ENCODE measurements around the gene RNF223.

RNF223 gene

DNA sequence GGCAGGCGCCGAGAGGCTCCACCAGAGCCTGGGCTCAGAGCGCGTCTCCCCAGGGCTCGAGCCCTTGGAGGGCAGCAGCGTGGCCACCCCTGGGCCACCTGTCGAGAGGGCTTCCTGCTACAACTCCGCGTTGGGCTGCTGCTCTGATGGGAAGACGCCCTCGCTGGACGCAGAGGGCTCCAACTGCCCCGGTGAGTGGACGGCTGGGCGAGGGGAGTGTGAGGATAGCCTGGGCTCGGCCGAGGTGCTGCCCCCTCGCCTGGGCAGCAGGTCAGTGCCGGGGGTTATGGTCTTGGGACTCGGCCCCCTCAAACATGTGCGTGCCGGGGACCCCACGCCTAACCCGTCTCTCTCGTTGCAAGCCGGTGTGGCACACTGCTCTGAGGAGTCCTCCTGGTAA lies 27.3 kb downstream of the RNF223 start:
- no peak overlapping the region for H3K4me3 ChIP-seq
- peaks cover 7 to 79% (median 36%) of the 10 kb centered on the region in 11 experiments; a peak in 18 of 22 replicates for H3K36me3 ChIP-seq
- H3K9ac ChIP-seq = no peak overlapping the region
- H3K4me2 ChIP-seq = no peak overlapping the region
- no peak for TF ChIP-seq Cebpa-rat (IDR thresholded peaks at IDR 0.05)
- no peaks in the 10 kb centered on the region for H3K9me3 ChIP-seq (replicated peaks in 1 of 11)
- H3K4me1 ChIP-seq = peaks cover 0 to 8% (median 6%) of the 10 kb centered on the region in 10 experiments; a peak in 9 of 20 replicates
- H3K27ac ChIP-seq = no peak overlapping the region
- no peaks in the 10 kb centered on the region for H3K27me3 ChIP-seq
- H4K20me1 ChIP-seq = peaks cover 0 to 73% (median 14%) of the 10 kb centered on the region in 11 experiments; a peak in 13 of 22 replicates

DNA sequence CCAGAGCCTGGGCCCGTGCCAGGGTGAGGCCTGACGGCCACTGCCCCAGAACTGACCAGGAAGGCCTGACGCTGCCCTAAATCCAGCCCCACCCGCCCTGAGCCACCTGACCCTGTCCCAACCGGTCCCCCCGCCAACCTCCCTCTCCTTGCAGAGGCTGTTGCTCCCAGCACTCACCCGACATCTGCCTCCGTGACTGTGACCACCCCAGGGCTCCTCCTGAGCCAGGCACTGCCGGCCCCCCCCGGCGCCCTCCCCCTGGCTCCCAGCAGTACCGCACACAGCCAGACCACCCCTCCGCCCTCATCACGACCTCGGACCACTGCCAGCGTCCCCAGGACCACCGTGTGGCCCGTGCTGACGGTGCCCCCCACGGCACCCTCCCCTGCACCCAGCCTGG lies 27.9 kb downstream of the RNF223 start:
- Histone ChIP-seq H3K27me3 (no peaks in the 10 kb centered on the region), H3K36me3 (peaks cover 7 to 79% (median 31%) of the 10 kb centered on the region in 11 experiments; a peak in 14 of 22 replicates), H3K9ac (no peak overlapping the region), H3K4me3 (no peak overlapping the region), H3K9me3 (replicated peaks in 1 of 11) (no peaks in the 10 kb centered on the region), H3K4me2 (no peak overlapping the region), H4K20me1 (peaks cover 0 to 73% (median 20%) of the 10 kb centered on the region in 11 experiments; a peak in 15 of 22 replicates), H3K4me1 (peaks cover 0 to 9% (median 6%) of the 10 kb centered on the region in 10 experiments; a peak in 10 of 20 replicates), H3K27ac (no peak overlapping the region)
- no peak for TF ChIP-seq Cebpa-rat (IDR thresholded peaks at IDR 0.05)

DNA sequence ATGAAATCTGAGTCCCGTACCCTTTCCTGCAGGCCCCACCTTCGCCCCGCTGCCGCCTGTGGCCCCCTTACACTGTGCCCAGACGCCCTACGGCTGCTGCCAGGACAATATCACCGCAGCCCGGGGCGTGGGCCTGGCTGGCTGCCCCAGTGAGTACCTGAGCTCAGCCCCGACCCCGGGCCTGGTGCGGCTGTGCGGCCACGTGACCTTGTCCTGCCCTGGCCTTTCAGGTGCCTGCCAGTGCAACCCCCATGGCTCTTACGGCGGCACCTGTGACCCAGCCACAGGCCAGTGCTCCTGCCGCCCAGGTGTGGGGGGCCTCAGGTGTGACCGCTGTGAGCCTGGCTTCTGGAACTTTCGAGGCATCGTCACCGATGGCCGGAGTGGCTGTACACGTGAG lies 29.0 kb downstream of the RNF223 start:
- H3K27ac ChIP-seq = no peak overlapping the region
- H3K27me3 ChIP-seq = peaks cover 4 to 5% (median 5%) of the 10 kb centered on the region in 11 experiments; a peak in 18 of 22 replicates
- H3K4me3 ChIP-seq = no peak overlapping the region
- peaks cover 4 to 10% (median 5%) of the 10 kb centered on the region in 10 experiments for H3K4me1 ChIP-seq
- H3K9ac ChIP-seq = no peak overlapping the region
- H3K4me2 ChIP-seq = no peak overlapping the region
- peaks cover 7 to 71% (median 30%) of the 10 kb centered on the region in 11 experiments; a peak in 13 of 22 replicates for H3K36me3 ChIP-seq
- TF ChIP-seq Cebpa-rat (IDR thresholded peaks at IDR 0.05) = no peak
- peaks cover 5 to 72% (median 26%) of the 10 kb centered on the region in 11 experiments; a peak in 20 of 22 replicates for H4K20me1 ChIP-seq
- H3K9me3 ChIP-seq (replicated peaks in 1 of 11) = no peaks in the 10 kb centered on the region

DNA sequence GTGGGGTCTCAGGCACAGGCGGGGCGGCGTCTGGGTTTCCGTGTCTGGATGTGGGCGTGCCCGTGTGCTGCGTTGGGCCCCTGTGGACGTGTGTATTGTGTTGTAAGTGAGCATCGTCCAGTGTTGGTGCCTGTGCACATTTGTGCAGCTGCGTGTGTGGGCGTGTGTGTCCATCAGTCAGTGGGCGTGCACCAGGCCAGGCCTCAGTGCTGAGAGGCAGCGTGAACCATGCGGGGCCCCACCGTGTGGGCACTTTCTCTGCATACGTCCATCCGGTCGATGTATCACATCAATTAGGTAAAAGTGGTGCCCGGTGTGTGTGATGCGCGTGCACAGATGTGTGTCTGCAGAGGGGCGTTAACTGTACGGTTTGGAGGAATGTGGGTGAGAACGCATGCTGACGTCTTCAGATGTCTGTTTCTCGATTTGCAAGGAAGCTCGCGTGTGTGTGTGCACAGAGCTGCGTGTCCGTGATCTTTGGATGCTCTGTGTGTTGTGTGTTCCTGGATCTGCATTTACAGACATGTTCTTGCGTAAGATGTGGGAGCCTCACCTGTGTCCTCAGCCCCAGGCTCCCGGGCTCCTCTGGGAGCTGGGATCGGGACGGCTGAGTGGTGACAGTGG lies 29.5 kb downstream of the RNF223 start:
- no peak overlapping the region for H3K4me2 ChIP-seq
- peaks cover 10 to 76% (median 32%) of the 10 kb centered on the region in 11 experiments; a peak in 20 of 22 replicates for H4K20me1 ChIP-seq
- H3K4me3 ChIP-seq = no peak overlapping the region
- H3K9me3 ChIP-seq (replicated peaks in 1 of 11) = no peaks in the 10 kb centered on the region
- peaks cover 7 to 69% (median 30%) of the 10 kb centered on the region in 11 experiments; a peak in 13 of 22 replicates for H3K36me3 ChIP-seq
- peaks cover 8 to 11% (median 10%) of the 10 kb centered on the region in 11 experiments; a peak in 18 of 22 replicates for H3K27me3 ChIP-seq
- peaks cover 10 to 16% (median 11%) of the 10 kb centered on the region in 10 experiments for H3K4me1 ChIP-seq
- TF ChIP-seq Cebpa-rat (IDR thresholded peaks at IDR 0.05) = 0 out of 22 replicates have a peak, but pooled peaks of 1 of the 11 experiments have one; percentile 18
- no peak overlapping the region for H3K9ac ChIP-seq
- no peak overlapping the region for H3K27ac ChIP-seq

DNA sequence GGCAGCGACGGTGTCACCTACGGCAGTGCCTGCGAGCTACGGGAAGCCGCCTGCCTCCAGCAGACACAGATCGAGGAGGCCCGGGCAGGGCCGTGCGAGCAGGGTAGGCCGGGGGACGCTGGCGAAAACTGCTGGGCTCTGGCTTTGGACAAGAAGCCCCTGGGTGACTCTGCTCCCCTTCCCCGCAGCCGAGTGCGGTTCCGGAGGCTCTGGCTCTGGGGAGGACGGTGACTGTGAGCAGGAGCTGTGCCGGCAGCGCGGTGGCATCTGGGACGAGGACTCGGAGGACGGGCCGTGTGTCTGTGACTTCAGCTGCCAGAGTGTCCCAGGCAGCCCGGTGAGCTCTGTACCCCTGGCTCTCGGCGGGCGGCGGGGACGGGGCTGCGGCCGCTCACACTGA lies 30.2 kb downstream of the RNF223 start:
- H3K4me3 ChIP-seq = no peak overlapping the region
- H3K9me3 ChIP-seq (replicated peaks in 1 of 11) = no peaks in the 10 kb centered on the region
- H3K4me1 ChIP-seq = peaks cover 17 to 22% (median 17%) of the 10 kb centered on the region in 10 experiments
- peaks cover 7 to 66% (median 30%) of the 10 kb centered on the region in 11 experiments; a peak in 13 of 22 replicates for H3K36me3 ChIP-seq
- no peak overlapping the region for H3K27ac ChIP-seq
- H4K20me1 ChIP-seq = peaks cover 17 to 83% (median 37%) of the 10 kb centered on the region in 11 experiments; a peak in 20 of 22 replicates
- H3K4me2 ChIP-seq = no peak overlapping the region
- no peak overlapping the region for H3K9ac ChIP-seq
- H3K27me3 ChIP-seq = peaks cover 8 to 17% (median 11%) of the 10 kb centered on the region in 11 experiments; a peak in 18 of 22 replicates
- no peak for TF ChIP-seq Cebpa-rat (IDR thresholded peaks at IDR 0.05)

DNA sequence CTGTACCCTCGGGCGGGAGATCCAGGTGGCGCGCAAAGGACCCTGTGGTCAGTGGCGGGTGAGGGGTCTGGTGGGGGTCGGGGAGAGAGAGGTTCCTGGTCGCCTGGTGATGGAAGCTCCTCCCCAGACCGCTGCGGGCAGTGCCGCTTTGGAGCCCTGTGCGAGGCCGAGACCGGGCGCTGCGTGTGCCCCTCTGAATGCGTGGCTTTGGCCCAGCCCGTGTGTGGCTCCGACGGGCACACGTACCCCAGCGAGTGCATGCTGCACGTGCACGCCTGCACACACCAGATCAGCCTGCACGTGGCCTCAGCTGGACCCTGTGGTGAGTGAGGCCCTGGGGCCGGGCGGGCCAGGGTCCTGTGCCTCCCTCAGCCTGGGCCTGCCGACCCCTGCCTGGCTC lies 30.7 kb downstream of the RNF223 start:
- Histone ChIP-seq H3K4me1 (peaks cover 22 to 27% (median 22%) of the 10 kb centered on the region in 10 experiments), H3K36me3 (peaks cover 7 to 66% (median 30%) of the 10 kb centered on the region in 11 experiments; a peak in 13 of 22 replicates), H3K4me2 (no peak overlapping the region), H3K9ac (no peak overlapping the region), H3K27ac (no peak overlapping the region), H3K27me3 (peaks cover 8 to 19% (median 11%) of the 10 kb centered on the region in 11 experiments; a peak in 18 of 22 replicates), H4K20me1 (peaks cover 21 to 88% (median 42%) of the 10 kb centered on the region in 11 experiments; a peak in 20 of 22 replicates), H3K4me3 (no peak overlapping the region), H3K9me3 (replicated peaks in 1 of 11) (no peaks in the 10 kb centered on the region)
- no peak for TF ChIP-seq Cebpa-rat (IDR thresholded peaks at IDR 0.05)

DNA sequence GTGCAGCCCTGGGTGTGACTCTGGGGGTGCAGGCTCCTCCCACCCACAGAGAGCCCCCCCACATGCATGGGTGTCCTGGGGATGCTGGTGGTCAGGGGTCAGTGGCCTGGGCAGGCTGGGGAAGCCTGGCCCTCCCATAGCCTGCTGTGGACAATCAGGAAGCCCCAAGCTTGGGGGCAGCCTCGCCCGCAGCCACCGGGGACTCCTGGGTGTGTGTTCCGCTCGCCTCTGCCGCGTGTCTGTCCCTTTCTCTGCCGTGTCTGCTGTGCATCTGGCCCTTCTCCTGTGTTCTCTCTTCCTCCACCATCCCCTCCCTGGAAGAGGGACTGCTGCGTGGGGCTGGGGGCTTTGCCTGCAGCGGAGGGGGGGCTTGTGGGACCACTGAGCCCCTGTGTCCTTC lies 31.3 kb downstream of the RNF223 start:
- no peak overlapping the region for H3K4me3 ChIP-seq
- peaks cover 27 to 33% (median 28%) of the 10 kb centered on the region in 10 experiments for H3K4me1 ChIP-seq
- TF ChIP-seq Cebpa-rat (IDR thresholded peaks at IDR 0.05) = no peak
- peaks cover 7 to 64% (median 30%) of the 10 kb centered on the region in 11 experiments; a peak in 13 of 22 replicates for H3K36me3 ChIP-seq
- no peak overlapping the region for H3K27ac ChIP-seq
- H3K27me3 ChIP-seq = peaks cover 8 to 25% (median 11%) of the 10 kb centered on the region in 11 experiments; a peak in 18 of 22 replicates
- H4K20me1 ChIP-seq = peaks cover 27 to 94% (median 48%) of the 10 kb centered on the region in 11 experiments; a peak in 20 of 22 replicates
- no peaks in the 10 kb centered on the region for H3K9me3 ChIP-seq (replicated peaks in 1 of 11)
- H3K9ac ChIP-seq = no peak overlapping the region
- no peak overlapping the region for H3K4me2 ChIP-seq

DNA sequence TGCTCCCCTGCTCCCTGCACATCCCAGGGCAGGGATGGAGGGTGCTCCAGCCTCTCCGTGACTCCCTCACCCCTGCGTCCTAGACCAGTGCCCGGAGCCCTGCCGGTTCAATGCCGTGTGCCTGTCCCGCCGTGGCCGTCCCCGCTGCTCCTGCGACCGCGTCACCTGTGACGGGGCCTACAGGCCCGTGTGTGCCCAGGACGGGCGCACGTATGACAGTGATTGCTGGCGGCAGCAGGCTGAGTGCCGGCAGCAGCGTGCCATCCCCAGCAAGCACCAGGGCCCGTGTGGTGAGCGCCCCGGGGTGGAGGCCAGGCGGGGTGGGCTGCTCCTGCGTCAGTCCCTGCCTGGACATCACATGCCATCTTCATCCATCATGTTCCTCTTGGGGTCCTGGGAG lies 32.2 kb downstream of the RNF223 start:
- Histone ChIP-seq H3K36me3 (peaks cover 0 to 55% (median 21%) of the 10 kb centered on the region in 11 experiments; a peak in 12 of 22 replicates), H3K27ac (no peak overlapping the region), H4K20me1 (peaks cover 31 to 94% (median 57%) of the 10 kb centered on the region in 11 experiments; a peak in 21 of 22 replicates), H3K27me3 (peaks cover 8 to 34% (median 11%) of the 10 kb centered on the region in 11 experiments; a peak in 18 of 22 replicates), H3K4me2 (no peak overlapping the region), H3K9me3 (replicated peaks in 1 of 11) (no peaks in the 10 kb centered on the region), H3K4me1 (peaks cover 32 to 43% (median 38%) of the 10 kb centered on the region in 10 experiments), H3K4me3 (no peak overlapping the region), H3K9ac (no peak overlapping the region; a peak in 1 of 22 replicates)
- TF ChIP-seq Cebpa-rat (IDR thresholded peaks at IDR 0.05) = no peak

DNA sequence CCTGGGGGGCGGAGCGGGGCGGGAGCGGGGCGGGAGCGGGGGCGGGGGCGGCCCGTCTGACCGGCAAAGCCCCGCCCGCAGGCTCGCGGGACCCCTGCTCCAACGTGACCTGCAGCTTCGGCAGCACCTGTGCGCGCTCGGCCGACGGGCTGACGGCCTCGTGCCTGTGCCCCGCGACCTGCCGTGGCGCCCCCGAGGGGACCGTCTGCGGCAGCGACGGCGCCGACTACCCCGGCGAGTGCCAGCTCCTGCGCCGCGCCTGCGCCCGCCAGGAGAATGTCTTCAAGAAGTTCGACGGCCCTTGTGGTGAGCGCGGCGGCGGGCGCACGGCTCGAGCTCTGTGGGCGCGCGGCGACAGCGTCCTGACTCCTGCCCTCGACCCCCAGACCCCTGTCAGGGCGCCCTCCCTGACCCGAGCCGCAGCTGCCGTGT lies 33.0 kb downstream of the RNF223 start:
- no peak for TF ChIP-seq Cebpa-rat (IDR thresholded peaks at IDR 0.05)
- no peak overlapping the region for H3K27ac ChIP-seq
- no peaks in the 10 kb centered on the region for H3K9me3 ChIP-seq (replicated peaks in 1 of 11)
- no peak overlapping the region for H3K9ac ChIP-seq
- peaks cover 32 to 50% (median 45%) of the 10 kb centered on the region in 10 experiments for H3K4me1 ChIP-seq
- peaks cover 8 to 41% (median 11%) of the 10 kb centered on the region in 11 experiments; a peak in 18 of 22 replicates for H3K27me3 ChIP-seq
- peaks cover 0 to 48% (median 18%) of the 10 kb centered on the region in 11 experiments; a peak in 11 of 22 replicates for H3K36me3 ChIP-seq
- H3K4me2 ChIP-seq = peak overlapping the region in 4 of 11 experiments; percentile 20 to 58 (median 40); a peak in 8 of 22 replicates
- peaks cover 39 to 95% (median 64%) of the 10 kb centered on the region in 11 experiments; a peak in 21 of 22 replicates for H4K20me1 ChIP-seq
- no peak overlapping the region for H3K4me3 ChIP-seq
